ENCODE data around the gene RAB1B. TPM values are rescaled to one million over a fixed set of nuclear protein-coding genes. Genes with fewer than 3 reads are reported as not detected.

The RAB1B gene
- total and polyA plus RNA-seq, 12 donors, result 117 to 153 (median 132) TPM

DNA sequence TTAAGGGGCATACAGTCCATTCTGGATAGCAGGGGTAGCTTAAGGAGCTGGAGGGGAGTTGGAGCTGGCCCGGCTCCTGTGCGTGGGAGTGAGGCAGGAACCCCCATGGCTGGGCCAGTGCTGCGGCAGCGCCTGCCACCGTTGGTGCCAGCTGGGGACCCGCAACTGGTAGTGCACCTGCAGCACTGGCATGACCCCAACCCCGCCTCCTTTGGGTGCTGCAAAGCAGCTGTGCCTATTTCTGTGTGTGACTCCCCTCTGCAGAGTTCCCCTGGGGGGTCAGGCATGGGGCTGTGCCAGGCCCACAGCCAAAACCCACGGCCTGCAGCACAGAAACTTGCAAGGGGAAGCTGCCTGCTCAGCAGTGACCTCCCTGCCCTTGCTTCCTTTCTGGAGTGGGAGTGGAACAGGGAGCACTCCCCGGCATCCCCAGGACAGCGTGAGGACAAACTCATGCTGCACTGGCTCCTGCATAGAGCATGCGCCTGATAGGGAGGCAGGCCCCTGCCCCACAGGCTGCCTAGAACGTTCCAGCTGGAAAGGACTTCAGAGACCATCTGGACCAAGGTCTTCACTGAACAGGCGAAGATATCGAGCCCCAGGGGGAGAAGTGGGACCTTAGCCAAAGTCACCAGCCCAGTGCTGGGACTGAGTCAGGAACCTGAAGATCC, 26.2 kb upstream of the RAB1B start:
- DNase-seq (no peak), ATAC-seq (peak in 5 of 8 donors; percentile 25 to 56 (median 46))
- H3K9me3 ChIP-seq, result no peaks in the 10 kb centered on the region
- no peak overlapping the region for H3K27ac ChIP-seq
- no peak overlapping the region for H3K4me3 ChIP-seq
- intact Hi-C loops (cut with DNase I), result loop anchor here in 1 of 10 donors (5.0 kb wide), 1 partner anchor 50 kb away; no protein-coding TSS in a partner anchor
- H3K36me3 ChIP-seq, result peaks cover 0 to 86% (median 33%) of the 10 kb centered on the region in 9 donors
- H3K27me3 ChIP-seq, result no peaks in the 10 kb centered on the region
- 69% methylated on average over 14 of the region's 14 CpGs for WGBS, 2 donors
- TF ChIP-seq, protein P1, sequence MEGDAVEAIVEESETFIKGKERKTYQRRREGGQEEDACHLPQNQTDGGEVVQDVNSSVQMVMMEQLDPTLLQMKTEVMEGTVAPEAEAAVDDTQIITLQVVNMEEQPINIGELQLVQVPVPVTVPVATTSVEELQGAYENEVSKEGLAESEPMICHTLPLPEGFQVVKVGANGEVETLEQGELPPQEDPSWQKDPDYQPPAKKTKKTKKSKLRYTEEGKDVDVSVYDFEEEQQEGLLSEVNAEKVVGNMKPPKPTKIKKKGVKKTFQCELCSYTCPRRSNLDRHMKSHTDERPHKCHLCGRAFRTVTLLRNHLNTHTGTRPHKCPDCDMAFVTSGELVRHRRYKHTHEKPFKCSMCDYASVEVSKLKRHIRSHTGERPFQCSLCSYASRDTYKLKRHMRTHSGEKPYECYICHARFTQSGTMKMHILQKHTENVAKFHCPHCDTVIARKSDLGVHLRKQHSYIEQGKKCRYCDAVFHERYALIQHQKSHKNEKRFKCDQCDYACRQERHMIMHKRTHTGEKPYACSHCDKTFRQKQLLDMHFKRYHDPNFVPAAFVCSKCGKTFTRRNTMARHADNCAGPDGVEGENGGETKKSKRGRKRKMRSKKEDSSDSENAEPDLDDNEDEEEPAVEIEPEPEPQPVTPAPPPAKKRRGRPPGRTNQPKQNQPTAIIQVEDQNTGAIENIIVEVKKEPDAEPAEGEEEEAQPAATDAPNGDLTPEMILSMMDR (IDR thresholded peaks at IDR 0.05), result no peak
- peaks cover 0 to 11% (median 3%) of the 10 kb centered on the region in 9 donors for H3K4me1 ChIP-seq

DNA sequence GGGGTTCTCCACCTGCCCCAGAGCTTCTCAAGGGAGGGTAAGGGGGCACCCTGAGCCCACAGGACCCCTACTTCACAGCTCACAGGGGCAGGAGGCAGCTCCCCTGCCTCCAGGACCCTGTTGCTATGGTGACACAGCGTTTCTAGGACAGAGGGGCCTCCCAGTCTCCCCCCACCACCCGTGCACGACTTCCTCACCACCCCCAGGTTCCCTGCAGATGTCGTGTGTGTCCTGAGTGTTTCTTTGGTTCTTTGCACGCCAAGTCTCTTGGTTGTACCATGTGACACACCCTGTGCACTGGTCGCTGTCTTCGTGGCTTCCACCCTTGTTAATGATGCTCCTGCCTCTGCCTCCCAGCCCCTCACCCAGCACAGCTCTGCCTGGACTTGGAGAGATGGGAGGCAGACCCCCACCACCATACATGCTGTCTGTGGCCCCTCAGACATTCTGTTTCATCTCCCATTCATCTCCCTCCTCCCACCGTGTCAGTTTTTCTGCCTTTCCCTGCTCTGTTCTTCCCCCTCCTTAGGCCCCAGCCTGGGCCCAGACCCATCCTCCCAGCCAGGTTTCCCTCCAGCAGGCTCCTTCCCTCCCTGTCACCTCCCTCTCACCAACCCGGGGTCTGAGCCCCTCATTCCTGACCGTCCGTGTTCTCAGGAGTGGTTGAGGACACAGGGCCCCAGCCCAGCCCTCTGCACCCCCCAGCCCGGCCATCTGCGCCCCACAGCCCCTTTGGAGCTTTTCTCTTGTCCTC, 24.5 kb upstream of the RAB1B start:
- intact Hi-C loops (cut with DNase I), result loop anchor here in 1 of 10 donors (5.0 kb wide), 1 partner anchor 52 kb away; no protein-coding TSS in a partner anchor
- no peaks in the 10 kb centered on the region for H3K9me3 ChIP-seq
- no peak overlapping the region for H3K4me3 ChIP-seq
- H3K27me3 ChIP-seq, result no peaks in the 10 kb centered on the region
- WGBS, 2 donors, result 82 to 86% methylated on average over 13 of the region's 13 CpGs
- H3K36me3 ChIP-seq, result peaks cover 0 to 85% (median 27%) of the 10 kb centered on the region in 9 donors
- DNase-seq (no peak), ATAC-seq (peak in 1 of 8 donors; percentile 10)
- H3K4me1 ChIP-seq, result peaks cover 0 to 11% (median 3%) of the 10 kb centered on the region in 9 donors
- no peak overlapping the region for H3K27ac ChIP-seq
- TF ChIP-seq, protein P1 (IDR thresholded peaks at IDR 0.05), result no peak

DNA sequence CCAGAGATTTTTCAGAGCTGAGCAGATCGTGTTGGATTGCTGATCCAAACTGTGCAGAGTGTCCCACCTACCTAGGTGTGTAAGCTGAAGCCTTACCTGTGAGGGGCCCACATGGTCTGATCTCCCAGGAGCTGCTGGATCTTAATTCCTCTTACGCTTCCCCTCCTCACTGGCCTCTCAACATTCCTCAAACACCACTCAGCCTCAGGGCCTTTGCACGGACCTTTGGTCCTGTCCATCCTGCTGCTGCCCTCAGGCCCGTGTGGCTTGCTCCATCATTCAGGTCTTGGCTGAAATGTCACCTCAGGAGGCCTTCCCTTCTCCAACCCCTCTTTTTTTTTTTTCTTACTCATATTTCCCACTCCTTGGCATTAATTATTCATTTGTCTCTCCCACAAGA, 21.1 kb upstream of the RAB1B start:
- intact Hi-C loops (cut with DNase I), result no loop called here
- WGBS, 2 donors, result 92 to 96% methylated on average over 4 of the region's 4 CpGs

DNA sequence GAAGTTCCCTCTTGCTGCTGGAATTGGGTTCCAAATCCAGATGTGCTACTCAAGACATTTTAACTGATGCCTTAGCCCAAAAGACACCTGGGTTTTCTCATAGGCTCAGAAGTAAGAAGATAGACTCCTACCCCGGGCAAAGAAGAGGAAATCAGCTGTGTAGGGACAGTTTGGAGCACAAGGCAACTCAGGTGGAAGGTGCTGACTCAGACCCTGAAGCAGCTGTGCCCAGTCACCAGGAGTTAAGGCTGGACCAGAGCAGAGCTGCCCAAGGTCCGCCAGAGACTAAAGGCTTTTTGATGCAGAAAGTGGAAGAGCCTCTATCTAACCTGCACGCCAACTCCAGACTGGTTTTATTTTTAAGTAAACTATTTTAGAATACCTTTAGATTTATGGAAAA, 20.6 kb upstream of the RAB1B start:
- H3K4me1 ChIP-seq, result peaks cover 0 to 3% (median 0%) of the 10 kb centered on the region in 9 donors

More for the DNA sequence above, 21.1 kb upstream of the RAB1B start:
- Histone ChIP-seq H3K9me3 (no peaks in the 10 kb centered on the region), H3K36me3 (peaks cover 0 to 66% (median under 1%) of the 10 kb centered on the region in 9 donors), H3K27ac (no peak overlapping the region), H3K27me3 (no peaks in the 10 kb centered on the region), H3K4me3 (no peak overlapping the region), H3K4me1 (peaks cover 0 to 3% (median 0%) of the 10 kb centered on the region in 9 donors)
- DNase-seq (no peak), ATAC-seq (no peak)
- TF ChIP-seq, protein P1 (IDR thresholded peaks at IDR 0.05), result no peak

More for the DNA sequence above, 20.6 kb upstream of the RAB1B start:
- H3K27me3 ChIP-seq, result no peaks in the 10 kb centered on the region
- no peak overlapping the region for H3K27ac ChIP-seq
- H3K36me3 ChIP-seq, result peaks cover 0 to 61% (median 0%) of the 10 kb centered on the region in 9 donors
- TF ChIP-seq, protein P1 (IDR thresholded peaks at IDR 0.05), result no peak
- intact Hi-C loops (cut with DNase I), result no loop called here
- no peak overlapping the region for H3K4me3 ChIP-seq
- ATAC-seq, result no peak
- WGBS, 2 donors, result 88 to 91% methylated on average over 3 of the region's 3 CpGs
- DNase-seq, result no peak
- H3K9me3 ChIP-seq, result no peaks in the 10 kb centered on the region

Measured in heart right ventricle (tissue), 16 donors.